HepG2 (cell line): ENCODE results near the gene TCF20. TPM values are rescaled to one million over a fixed set of nuclear protein-coding genes. Genes with fewer than 3 reads are reported as not detected.
A peak's percentile ranks its signal among the peaks of the same experiment; 100 is the strongest.

Experiments
- ATF5 ChIP-seq: sonication (generic); formaldehyde crosslinking; IDR thresholded peaks from 2 replicates; pipeline ENCODE4 v1.4.0; 2020; ENCODE audit warnings: mild to moderate bottlenecking, low read depth, missing genetic modification reagents
- BRF2 ChIP-seq: sonication (generic); formaldehyde crosslinking; IDR thresholded peaks from 2 replicates; pipeline ENCODE4 v1.8.1; 2022; ENCODE audit warnings: mild to moderate bottlenecking, missing genetic modification reagents
- CBX2 ChIP-seq, 2 experiments: fragments of 200-600 bp in 1 of 2; sonication (generic); formaldehyde crosslinking in 1 of 2; IDR thresholded peaks; 2 replicates each; pipeline versions ENCODE4 v1.7.0 to v1.8.1; 2018 to 2022; ENCODE audit warnings: low read depth in 2 of 2, low read length in 1 of 2, mild to moderate bottlenecking in 1 of 2, missing genetic modification reagents in 1 of 2
- CSRNP1 ChIP-seq: sonication (generic); formaldehyde crosslinking; IDR thresholded peaks from 2 replicates; pipeline ENCODE4 v1.8.1; 2023; ENCODE audit warnings: mild to moderate bottlenecking, missing genetic modification reagents
- HMGXB4 ChIP-seq, 2 experiments: sonication (generic) in 1 of 2; formaldehyde crosslinking in 1 of 2; IDR thresholded peaks; 2 replicates each; pipeline versions ENCODE4 v1.4.0 to v1.6.1; 2018 to 2020; ENCODE audit warnings: missing genetic modification reagents in 2 of 2, borderline replicate concordance in 1 of 2, low read depth in 1 of 2, mild to moderate bottlenecking in 1 of 2, missing biosample characterization in 1 of 2
- HNRNPUL1 ChIP-seq: fragments of 200-400 bp; formaldehyde crosslinking; IDR thresholded peaks from 2 replicates; pipeline ENCODE4 v1.6.1; 2017; ENCODE audit warnings: low read depth, mild to moderate bottlenecking, low read length, moderate library complexity
- LRRFIP1 ChIP-seq: sonication (generic); formaldehyde crosslinking; conservative IDR thresholded peaks from 2 replicates; pipeline ENCODE4 v1.4.0; 2020; ENCODE audit warnings: missing genetic modification reagents
- MTERF4 ChIP-seq: sonication (generic); formaldehyde crosslinking; IDR thresholded peaks from 2 replicates; pipeline ENCODE4 v1.8.0; 2023; ENCODE audit warnings: mild to moderate bottlenecking, missing genetic modification reagents
- NFE2L1 ChIP-seq: sonication (generic); formaldehyde crosslinking; IDR thresholded peaks from 2 replicates; pipeline ENCODE4 v1.4.0; 2020; ENCODE audit warnings: missing genetic modification reagents, mild to moderate bottlenecking, borderline replicate concordance
- NFYC ChIP-seq: IDR thresholded peaks from 2 replicates; pipeline ENCODE4 v1.6.1; 2016; ENCODE audit warnings: missing genetic modification reagents, missing compliant biosample characterization
- RARG ChIP-seq: sonication (generic); formaldehyde crosslinking; IDR thresholded peaks from 2 replicates; pipeline ENCODE4 v1.4.0; 2020; ENCODE audit warnings: low read depth, mild to moderate bottlenecking, missing genetic modification reagents
- RBM22 ChIP-seq: fragments of 200-400 bp; formaldehyde crosslinking; optimal IDR thresholded peaks from 2 replicates; pipeline ENCODE3; 2017; ENCODE audit warnings: mild to moderate bottlenecking, low read length, moderate library complexity
- RELA ChIP-seq: sonication (generic); formaldehyde crosslinking; IDR thresholded peaks from 2 replicates; pipeline ENCODE4 v1.4.0; 2020; ENCODE audit warnings: missing genetic modification reagents
- SMAD9 ChIP-seq: sonication (generic); formaldehyde crosslinking; IDR thresholded peaks from 2 replicates; pipeline ENCODE4 v1.5.1; 2020; ENCODE audit warnings: mild to moderate bottlenecking, missing genetic modification reagents
- ZBTB7B ChIP-seq: sonication (generic); formaldehyde crosslinking; IDR thresholded peaks from 2 replicates; pipeline ENCODE4 v1.4.0; 2020; ENCODE audit warnings: missing genetic modification reagents
- ZMAT3 ChIP-seq: sonication (generic); formaldehyde crosslinking; conservative IDR thresholded peaks from 2 replicates; pipeline ENCODE4 v1.7.0; 2021; ENCODE audit warnings: missing genetic modification reagents
- ZNF614 ChIP-seq: IDR thresholded peaks from 2 replicates; pipeline ENCODE4 v1.6.1; 2018; ENCODE audit warnings: missing biosample characterization, missing genetic modification reagents, inconsistent platforms, borderline replicate concordance
- ZNF7 ChIP-seq: IDR thresholded peaks from 2 replicates; pipeline ENCODE4 v1.6.1; 2016; ENCODE audit warnings: missing biosample characterization, missing genetic modification reagents
- polyA plus RNA-seq, 8 experiments: library from polyadenylated mRNA; depleted of rRNA in 3 of 8; stranded (reverse) in 7 of 8; unstranded in 1 of 8; fragments of >200 nt; fragmentation: Illumina TruSeq in 4 of 8; extraction: Trizol in 4 of 8; gene quantifications; 2 replicates each; pipeline versions ENCODE4 v1.2.1 to v1.2.3, GENCODE V29; 2011 to 2016; ENCODE audit warnings: low read depth in 4 of 8, missing spikeins in 1 of 8, mixed read lengths in 1 of 8; ENCODE audit not compliant: insufficient read depth in 1 of 8
- total RNA-seq, 5 experiments: library from RNA; depleted of rRNA; stranded (reverse); fragments of >200 nt; fragmentation: Illumina TruSeq; extraction: Trizol; gene quantifications; 2 replicates each; pipeline ENCODE4 v1.2.3, GENCODE V29; 2016; ENCODE audit warnings: low read depth in 1 of 5

TCF20 gene
- total and polyA plus RNA-seq, 2 of the 13 experiments (the other 11 are each of a cell fraction or from before 2014, with no cell fraction given), result 12.8 to 23.7 TPM

GRCh38 chr22:42313804-42314581 lies 43.5 kb upstream of the TCF20 start (continued):
- TF ChIP-seq ZNF614 (CRISPR knock-in tag) (peak; percentile 96), CSRNP1 (CRISPR knock-in tag) (peak; percentile 85), RARG (CRISPR knock-in tag) (no peak), HMGXB4 (CRISPR knock-in tag; IDR thresholded peaks at IDR 0.05; ENCODE audit: borderline replicate concordance in 1 of 2, low read depth in 1 of 2) (peak; percentile 87 to 92), SMAD9 (no peak), BRF2 (0 out of 2 replicates have a peak, but pooled peaks have one; percentile 70), NFYC (0 out of 2 replicates have a peak, but pooled peaks have one; percentile 41), MTERF4 (CRISPR knock-in tag) (no peak), ATF5 (CRISPR knock-in tag) (0 out of 2 replicates have a peak, but pooled peaks have one; percentile 68), NFE2L1 (CRISPR knock-in tag) (no peak), ZMAT3 (CRISPR knock-in tag) (peak; percentile 93), LRRFIP1 (CRISPR knock-in tag) (no peak), HNRNPUL1 (no peak), ZBTB7B (peak; percentile 50; the same call in 1 of the 2 replicates), RBM22 (no peak), ZNF7 (peak; percentile 21; the same call in 1 of the 2 replicates), CBX2 (IDR thresholded peaks at IDR 0.05; ENCODE audit: low read depth, low read length) (no peak), CBX2 (CRISPR knock-in tag; IDR thresholded peaks at IDR 0.05; ENCODE audit: low read depth) (no peak), RELA (peak; percentile 51; the same call in 1 of the 2 replicates)
